NCI-H774 (cell line): ENCODE results near the gene GPX2.

ENCODE experiments used
- DNase-seq: peaks from one replicate; lab custom pipeline; 2025; lab: John Stamatoyannopoulos, UW

GPX2 gene

DNA sequence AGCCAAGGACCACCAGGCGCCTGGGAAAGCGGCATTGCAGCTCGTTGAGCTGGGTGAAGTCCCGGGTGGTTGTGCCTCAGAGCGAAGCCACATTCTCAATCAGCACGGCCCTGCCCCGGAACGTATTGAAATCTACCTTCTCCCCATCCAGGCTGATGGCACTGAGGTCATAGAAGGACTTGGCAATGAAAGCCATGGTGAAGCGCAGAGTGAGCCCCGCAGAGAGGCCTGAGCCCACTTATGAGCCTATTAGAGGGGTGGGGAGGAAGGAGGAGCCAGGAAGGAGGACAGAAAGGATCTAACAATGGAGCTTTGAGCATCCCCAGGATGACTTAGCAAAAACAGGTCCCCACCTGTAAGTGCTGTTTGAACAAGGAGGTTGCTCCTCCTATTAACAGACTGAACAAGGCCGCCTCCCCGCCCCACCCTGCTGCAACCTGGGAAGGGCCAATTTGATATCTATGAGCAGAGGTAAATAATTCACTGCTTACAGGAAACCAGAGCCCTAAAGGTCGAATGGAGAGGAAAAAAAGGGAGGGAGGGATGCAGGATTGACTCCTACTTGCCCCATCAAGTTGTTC is at the start of gene GPX2:
GPX2 (minus strand) TSS at position 215 of the 581 bp plus-strand sequence; CDS start at position 196, 19 bp downstream.
- peak; percentile 49 for DNase-seq

DNA sequence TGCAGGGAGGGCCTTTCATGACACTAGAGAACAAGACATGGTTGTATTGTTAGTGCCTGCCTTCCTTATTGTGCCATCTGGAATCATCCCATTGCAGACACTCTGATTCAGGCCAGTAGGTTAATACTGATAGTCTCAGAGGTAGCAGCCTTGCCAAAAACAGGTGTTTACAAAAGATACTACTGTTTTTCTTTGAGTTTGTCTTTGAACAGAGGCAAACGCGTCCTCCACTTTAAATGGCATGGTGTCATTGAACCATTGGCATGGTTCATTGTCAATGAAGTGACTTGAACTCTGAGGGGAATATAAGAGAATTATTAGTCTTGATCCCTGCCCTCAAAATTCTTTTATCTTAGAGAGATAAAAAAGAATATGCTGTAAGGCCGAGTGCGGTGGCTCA is 48.4 kb upstream of the GPX2 start:
- no peak for DNase-seq

DNA sequence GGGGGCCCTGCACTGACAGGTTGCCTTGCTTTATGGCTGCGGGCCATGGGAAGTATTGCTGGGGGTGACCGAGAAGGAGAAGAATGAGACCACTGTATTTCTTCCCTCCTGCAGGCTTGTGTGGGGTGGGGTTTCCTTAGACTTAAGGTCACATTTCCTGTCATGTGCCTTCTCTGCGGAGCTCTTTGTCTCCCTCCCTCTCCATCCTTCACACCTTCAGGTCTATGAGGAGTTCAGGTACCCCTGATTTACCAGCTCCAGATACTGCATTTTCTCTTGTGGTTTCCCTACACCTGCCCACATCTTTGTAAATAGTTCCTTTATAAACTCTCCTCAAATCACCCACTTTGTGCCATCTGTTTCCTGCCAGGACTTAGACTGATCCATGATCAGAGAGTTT is 47.8 kb upstream of the GPX2 start:
- DNase-seq: no peak

DNA sequence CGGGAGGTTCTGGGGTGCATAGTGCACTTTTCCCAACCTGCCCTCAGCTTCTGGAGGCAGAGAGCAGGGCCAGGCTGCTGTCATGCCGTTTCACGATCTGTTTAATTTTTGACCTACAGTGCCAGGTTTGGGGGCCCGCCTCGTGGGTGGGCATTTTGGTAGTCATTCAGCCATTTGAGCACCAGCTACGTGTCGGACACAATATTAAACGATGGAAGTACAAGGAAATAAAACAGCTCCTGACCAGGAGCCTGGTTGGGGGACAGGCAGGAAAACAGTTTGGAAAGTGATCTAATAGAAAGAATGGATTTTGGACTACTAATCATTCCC is 44.9 kb upstream of the GPX2 start:
- no peak for DNase-seq

DNA sequence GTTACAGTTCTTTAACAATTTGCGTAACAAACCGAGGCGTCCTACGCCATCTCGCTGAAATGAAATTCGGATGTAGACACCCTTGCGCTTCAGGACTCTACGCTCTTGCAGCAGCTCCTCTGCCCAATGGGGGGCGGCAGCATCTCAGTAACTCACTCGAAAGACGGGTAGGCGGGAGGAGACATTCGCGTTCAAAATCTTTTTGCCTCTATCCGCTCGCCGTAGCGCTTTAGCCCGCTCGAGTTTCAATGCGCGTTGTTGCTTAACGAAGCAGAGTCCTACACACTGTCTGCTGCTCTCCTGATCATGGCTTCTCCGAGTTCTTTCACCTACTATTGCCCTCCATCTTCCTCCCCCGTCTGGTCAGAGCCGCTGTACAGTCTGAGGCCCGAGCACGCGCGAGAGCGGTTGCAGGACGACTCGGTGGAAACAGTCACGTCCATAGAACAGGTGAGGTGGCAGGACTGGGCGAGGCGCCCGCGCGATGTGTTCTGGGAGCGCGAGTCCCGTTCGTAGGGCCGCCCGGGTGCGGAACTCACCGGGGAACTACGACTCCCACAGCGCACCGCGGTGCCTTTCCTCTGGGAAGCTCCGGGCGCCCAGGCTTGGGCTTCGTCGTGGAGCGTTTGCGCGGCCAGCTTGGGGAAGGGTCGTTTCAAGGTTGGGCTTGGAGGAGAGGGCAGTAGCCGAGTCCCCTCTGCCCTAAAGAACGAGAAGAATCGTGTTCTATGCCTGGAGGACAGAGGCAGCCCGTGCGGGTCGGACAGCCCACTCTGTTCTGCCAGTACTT is 44.3 kb upstream of the GPX2 start, which contains the start of gene FNTB:
FNTB (plus strand) TSS at position 248 of the 790 bp plus-strand sequence; CDS start at position 307, 59 bp downstream.
- DNase-seq: peak; percentile 87

DNA sequence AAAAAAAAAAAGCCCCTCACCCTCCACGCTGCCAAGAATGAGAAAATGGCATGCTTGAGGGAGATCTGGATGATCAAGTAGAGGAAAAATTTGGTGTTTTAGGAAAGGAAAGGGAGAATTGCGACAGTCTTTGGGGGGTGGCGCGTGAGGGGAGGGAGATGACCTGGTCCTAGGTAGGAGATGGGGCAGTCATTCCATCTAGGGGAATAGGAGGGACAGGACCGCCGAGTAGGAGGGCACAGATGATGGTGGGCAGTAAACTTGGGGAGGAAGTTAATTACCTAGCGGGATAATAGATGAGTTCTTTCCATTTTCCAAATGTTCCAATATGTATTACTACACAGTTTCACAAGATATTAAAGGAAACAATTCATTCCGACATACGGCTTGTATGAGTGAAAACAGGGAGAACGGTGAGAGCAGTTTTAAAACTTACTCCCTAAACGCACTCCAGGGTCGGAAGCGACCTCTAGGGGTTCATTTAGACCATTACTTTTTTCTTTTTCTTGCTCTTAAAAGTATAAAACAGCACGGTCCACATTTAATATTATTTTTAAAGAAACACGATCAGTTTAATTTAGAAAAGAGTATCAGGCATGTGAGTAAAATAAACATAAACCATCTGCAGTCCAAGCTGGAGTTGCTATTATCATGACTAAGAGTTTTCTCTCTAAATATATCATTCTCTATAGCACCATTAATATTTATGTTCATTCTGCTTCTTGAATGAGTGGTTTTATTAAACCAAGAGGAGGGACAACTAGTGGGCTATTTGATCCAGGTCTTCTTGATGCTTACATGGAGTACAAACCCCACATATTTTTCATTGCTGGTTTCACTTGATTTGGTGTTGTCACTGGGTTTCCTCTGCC is 41.1 kb upstream of the GPX2 start:
- DNase-seq: no peak

DNA sequence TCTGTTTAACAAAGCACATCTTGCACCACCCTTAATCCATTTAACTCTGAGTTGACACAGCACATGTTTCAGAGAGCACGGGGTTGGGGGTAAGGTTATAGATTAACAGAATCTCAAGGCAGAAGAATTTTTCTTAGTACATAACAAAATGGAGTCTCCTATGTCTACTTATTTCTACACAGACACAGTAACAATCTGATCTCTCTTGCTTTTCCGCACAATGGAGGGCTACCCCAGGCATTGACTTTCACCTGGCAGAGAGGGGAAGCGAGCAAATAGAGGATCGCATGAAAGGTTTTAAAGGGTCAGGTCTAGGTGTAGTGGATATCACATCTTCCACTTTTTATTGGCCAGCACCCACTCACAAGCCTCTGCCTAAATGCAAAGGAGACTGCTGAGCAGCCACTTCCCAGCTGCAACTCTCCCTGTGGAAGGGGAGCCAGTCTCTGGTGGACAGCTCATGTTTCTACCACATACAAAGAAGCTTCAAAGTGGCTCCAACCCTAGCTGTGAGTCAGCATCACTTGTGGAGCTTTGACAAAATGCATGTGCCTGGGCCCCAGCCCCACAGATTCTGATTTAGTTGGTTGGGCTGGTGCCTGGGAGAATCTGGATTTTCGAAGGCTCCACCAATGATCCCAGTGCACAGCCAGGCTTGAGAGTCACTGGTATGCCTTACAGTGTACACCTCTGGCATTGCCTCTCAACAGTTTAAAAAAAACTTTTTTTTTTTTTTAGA is 37.0 kb upstream of the GPX2 start:
- DNase-seq: no peak

DNA sequence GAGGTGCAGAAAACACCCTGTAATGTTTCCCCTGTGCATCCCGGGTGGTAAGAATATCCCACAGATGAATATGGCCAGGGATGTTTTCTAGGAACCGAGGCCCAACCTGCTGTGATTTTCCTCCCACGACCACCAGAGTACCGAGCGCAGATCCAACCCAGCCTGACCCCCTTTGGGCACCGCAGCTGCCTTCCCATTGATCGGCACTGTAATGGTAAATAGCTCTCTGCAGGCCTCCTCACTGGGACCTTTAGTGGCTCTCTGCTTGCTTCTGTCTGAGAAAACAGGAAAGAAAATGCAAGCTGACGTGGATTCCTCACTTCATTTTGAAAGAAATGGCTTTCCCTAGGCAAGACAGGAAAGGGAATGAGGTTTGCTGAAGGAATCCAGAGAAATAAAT is 32.0 kb upstream of the GPX2 start:
- no peak for DNase-seq

DNA sequence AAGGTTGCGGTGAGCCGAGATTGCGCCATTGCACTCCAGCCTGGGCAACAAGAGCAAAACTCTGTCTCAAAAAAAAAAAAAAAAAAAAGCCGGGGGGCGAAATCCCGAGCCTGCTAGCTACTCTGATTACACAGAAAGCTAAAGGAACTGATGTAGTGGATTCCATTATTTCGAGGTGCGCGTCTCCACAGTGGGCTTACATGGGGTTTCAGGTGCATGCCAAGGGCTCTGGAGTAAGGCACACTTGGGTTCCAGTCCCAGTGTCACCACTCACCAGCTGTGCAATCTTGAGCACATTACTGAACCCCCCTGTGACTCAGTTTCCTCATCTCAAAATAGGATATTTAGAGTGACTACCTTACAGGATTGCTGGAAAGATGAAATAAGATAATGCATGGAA is 31.3 kb upstream of the GPX2 start:
- no peak for DNase-seq

DNA sequence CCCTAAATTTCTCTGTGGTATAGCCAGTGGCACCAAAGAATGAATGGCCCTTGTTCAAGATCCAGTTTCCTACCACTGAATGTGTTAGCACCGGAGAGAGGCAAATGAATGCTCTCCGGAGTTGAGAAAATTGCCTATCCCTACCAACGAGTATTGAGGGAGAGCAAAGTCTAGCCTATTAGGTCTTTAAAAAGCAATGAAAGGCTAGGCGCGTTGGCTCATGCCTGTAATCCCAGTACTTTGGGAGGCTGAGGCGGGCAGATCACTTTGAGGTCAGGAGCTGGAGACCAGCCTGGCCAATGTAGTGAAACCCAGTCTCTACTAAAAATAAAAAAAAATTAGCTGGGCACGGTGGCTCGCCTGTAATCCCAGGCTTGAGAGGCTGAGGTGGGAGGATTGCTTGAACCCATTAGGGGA is 30.5 kb upstream of the GPX2 start:
- DNase-seq: no peak

DNA sequence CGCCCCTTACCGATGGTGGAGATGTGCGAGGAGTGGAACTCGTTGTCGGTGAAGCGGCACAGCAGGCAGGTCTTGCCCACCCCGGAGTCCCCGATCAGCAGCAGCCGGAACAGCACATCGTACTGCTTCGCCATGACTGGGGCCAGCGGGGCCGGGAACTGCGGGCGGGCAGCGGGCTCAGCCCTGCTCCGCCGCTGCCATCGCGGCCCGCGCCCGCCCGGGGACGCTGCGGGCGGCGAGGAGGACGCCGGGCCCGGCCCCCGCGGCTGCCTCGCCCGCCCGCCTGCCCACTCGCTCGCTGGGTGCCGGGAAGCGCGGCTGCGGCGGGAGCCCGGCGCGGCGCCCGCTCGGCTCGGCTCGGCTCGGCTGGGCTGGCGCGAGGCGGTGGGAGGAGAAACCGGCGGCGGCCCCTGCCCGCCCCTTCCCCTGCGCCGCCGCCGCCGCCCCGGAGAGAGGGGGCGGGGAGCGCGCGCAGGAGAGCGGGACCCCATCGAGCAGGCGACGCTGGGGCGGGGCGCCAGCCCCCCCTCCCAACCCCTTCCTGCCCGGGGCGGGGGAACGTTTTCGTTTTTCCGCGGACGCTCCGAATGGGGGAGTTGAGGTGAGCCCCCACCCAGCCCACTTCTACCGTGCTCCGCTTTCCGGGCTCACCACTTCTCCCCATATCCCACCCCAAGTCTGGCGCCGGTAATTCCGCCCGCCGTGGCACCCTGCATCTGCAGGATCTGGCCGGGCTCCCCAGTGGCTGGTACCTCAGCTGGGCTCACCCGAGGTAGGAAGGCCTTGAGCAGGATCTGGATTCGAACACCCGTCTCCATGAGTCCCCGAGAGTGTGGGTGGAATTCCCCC is 29.6 kb upstream of the GPX2 start, which contains the start of gene RAB15:
RAB15 (minus strand) TSS at position 394 of the 849 bp plus-strand sequence; CDS start at position 134, 260 bp downstream.
- DNase-seq: no peak

DNA sequence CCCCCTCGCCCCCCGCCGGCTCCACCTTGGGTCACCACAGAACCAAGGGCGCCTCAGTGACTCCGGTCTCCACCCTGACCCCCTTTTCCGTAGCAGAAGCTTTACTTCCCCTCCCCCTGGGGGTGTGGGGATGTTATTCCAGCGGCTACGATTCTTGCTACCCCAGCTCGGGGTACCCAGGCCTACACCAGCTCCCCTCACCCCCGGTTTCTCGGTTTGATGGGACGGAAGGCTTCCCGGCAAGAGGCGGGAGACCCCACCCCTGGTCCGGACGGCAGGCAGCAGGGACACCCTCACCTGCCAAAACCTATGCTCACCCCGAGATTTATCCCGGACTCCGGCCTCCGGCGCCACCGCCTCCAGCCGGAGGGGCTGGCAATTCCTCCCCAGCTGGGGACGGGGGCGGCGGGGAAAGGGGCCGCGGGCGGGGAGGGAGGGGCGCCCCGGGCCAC is 29.0 kb upstream of the GPX2 start:
- no peak for DNase-seq

DNA sequence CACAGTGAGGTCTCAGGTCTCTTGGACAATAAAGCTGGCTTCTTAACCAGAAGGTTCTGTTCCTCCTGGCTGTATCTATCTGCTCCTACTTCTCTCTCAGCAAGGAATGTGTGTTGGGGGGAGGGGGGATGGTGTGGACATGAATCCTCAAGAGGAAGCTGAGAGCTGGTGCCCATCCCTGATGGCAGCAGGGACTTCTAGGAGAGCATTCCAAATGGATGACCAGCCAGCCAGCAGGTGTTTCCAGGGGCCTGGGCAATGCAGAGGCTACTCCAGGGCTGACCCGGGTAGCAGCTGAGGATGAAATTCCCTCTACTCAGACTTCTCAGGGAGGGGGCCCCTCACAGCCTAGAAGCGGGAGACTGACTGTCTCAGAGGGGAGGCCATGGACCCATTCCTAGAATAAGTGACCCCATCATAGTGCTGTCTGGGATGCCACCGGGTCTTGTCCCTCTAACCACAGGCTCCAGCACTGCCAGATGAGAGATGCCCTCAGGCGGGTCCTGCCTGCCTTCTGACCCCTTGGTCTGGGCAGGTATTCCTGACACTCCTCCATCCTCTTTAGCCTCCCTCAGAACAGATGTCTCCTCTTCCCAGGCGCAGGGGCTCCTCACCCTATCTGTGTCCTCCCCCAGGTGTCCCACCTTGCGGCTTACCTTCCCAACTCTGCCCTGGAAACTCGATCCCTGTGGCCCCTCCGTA is 28.4 kb upstream of the GPX2 start:
- no peak for DNase-seq

DNA sequence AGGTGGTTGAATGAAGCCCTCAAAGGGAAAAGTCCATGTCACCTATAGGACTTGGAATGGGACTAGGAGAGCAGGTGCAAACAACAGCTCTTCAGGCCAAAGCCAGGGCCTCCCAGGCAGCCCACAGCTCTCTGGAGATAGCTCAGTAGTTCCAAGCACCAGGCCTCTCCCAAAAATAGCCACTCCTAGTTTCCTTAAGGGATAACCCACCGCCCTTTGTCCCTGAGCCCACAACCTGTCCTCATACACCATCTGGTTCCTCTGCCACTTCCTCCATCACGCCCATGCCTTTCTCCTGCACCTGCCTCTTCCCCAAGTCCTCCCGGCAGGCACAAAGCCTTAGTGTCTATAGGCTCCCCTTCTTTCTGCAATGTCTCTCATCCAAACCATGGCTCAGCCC is 27.5 kb upstream of the GPX2 start:
- no peak for DNase-seq

DNA sequence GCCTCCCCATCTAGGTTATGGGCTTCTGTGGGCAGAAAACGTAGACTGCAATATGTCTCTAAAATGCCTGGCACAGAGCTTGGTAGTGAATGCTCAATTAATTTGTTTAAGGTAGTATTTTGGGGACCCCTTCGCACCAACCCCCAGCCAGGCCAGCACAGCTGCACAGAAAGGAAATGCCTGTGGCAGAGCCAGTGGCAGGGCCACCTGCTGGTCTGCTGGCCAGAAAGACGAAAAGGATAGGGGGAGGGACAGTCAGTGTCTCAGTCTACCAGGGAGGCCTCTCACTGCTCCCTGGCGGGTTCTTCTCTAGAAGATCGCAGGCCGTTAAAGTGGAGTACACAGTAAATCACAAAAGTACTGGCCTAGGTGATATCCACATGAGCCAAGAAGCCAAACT is 26.1 kb upstream of the GPX2 start:
- DNase-seq: no peak

DNA sequence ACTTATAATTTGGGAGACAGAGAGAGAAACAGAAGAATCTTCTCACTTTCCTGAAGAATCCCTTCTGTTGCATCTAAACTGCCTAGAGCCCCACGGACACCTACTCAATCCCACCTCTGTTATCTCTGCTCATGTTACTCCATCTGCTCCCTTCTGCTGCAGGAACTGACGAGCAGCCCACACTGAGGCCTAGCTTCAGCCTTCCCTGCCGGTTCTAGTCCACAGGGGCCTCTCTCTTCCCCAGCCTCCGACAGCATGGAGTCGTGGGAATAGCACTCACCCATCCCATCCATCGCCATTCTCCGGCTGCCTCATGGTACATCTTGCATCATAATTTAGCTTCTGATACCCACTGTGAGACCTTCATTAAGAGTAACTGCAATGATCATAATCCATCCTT is 25.6 kb upstream of the GPX2 start:
- DNase-seq: no peak

DNA sequence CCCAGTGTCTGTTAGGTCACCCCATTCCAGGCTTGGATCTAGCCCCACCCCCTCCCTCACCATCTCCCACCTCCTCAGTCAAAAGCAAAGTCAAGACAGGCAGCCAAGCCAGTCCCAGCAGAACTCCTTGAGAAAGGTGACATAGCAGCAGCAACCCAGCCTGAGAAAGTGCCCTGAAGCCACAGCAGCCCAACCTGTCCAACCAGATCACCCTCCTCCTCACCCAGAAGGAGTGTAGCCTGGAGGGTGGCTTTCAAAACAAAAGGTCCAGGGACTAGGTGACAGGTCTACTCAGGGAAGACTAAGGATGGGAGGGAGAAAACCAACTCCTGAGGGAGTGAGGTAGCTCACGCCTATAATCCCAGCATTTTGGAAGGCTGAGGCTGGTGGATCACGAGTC is 24.4 kb upstream of the GPX2 start:
- no peak for DNase-seq

DNA sequence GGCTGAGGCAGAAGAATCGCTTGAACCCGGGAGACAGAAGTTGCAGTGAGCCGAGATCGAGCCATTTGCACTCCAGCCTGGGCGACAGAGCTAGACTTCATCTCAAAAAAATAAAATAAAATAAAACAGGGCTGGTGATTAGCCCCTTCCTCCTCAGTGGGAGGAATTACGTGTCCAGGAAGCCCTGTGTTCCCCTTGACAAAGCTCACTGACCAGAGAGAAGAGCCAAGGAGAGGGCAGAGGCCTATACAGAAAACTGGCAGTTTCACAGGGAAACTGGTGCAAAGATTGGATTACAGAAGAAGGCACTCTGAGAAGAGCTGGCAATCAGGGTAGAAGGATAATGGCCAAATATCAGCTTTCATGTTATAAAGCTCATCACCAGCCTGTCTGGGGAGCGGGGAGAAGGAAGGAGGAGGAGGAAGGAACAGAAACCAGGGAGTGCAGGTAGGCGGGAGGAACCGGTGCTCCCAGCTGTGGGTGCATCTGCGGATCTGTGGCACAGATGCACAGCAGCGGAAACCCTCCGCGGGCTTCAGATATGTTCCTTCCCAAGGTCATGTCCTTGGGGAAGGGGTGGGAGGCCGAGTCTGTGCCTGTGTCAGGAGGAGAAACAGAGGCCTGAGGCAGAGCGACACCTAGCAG is 22.9 kb upstream of the GPX2 start:
- no peak for DNase-seq

DNA sequence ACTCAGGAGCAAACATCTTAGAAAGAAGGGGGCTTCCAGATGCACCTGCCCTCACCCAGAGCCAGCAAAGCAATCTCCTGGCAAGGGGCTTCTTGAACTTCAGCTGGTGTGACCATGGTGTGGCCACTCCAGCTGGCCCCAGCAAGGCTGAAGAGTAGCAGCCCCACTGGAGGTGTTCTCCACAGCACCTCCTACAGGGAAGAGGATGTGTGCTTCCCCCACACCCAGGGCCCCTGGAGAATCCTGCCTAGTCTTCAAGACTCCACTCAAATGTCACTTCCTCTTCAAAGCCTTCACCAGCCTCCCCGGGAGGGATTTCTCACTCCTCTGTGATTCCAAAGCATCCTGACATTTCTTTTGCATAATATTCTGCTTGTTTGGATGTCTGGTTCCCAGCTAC is 21.1 kb upstream of the GPX2 start:
- no peak for DNase-seq

DNA sequence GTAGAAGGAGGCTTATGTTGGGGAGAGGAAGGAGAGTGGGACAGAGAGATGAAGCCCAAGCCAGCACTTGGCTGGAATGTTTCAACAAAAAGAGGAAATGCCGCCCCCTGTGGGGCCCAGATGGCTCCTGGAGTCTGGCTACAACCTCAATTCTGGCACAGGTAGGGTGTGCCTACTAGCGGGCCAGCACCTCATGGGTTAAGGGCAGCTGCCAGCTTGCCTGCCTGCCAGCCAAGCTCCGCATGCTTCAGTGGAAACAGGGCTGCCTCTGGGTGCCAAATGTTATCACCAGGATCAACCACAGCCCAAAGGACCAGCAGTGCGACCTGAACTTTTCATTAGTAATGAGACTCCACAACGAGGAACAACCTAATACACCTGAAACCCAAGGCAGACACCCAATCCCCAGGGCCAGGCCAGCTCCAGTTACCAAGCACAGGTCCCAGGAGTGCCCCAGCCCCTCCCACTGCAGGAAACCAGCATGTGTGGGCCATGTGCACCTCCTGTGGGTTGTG is 18.3 kb upstream of the GPX2 start:
- DNase-seq: no peak
